H9 (cell line): ENCODE results near the gene AIF1L. TPM values are rescaled to one million over a fixed set of nuclear protein-coding genes. Genes with fewer than 3 reads are reported as not detected.
A peak's percentile ranks its signal among the peaks of the same experiment; 100 is the strongest.

Experiments used
- DNase-seq: peaks from one replicate; pipeline ENCODE4 v3.0.0-alpha.2; 2017
- H2AFZ ChIP-seq: one replicate; pipeline ENCODE4 v1.6.1; 2013; ENCODE audit warnings: mild to moderate bottlenecking, low read length, control low read depth, moderate library complexity
- H2AK5ac ChIP-seq: 2 replicates; pipeline ENCODE4 v1.6.1; 2013; ENCODE audit warnings: low read length, control low read depth, mixed read lengths; ENCODE audit not compliant: insufficient read length
- H2BK120ac ChIP-seq: one replicate; pipeline ENCODE4 v1.6.1; 2013; ENCODE audit warnings: low read depth, mild to moderate bottlenecking, low read length, control low read depth, inconsistent platforms; ENCODE audit not compliant: poor library complexity, severe bottlenecking
- H2BK12ac ChIP-seq: 2 replicates; pipeline ENCODE4 v1.6.1; 2013; ENCODE audit warnings: low read length, control low read depth, mixed read lengths, low read depth; ENCODE audit not compliant: insufficient read length
- H2BK15ac ChIP-seq: 2 replicates; pipeline ENCODE4 v1.6.1; 2013; ENCODE audit warnings: low read depth, low read length, control low read depth
- H2BK20ac ChIP-seq: one replicate; pipeline ENCODE4 v1.6.1; 2013; ENCODE audit warnings: low read depth, mild to moderate bottlenecking, low read length, control low read depth, inconsistent platforms; ENCODE audit not compliant: poor library complexity, severe bottlenecking
- H2BK5ac ChIP-seq: 2 replicates; pipeline ENCODE4 v1.6.1; 2013; ENCODE audit warnings: low read length, control low read depth, mixed read lengths; ENCODE audit not compliant: insufficient read length
- H3K14ac ChIP-seq: 2 replicates; pipeline ENCODE4 v1.6.1; 2013; ENCODE audit warnings: low read length, control low read depth; ENCODE audit not compliant: insufficient read depth
- H3K18ac ChIP-seq: 2 replicates; pipeline ENCODE4 v1.6.1; 2013; ENCODE audit warnings: low read depth, mild to moderate bottlenecking, mixed read lengths, low read length, control low read depth; ENCODE audit not compliant: insufficient read length
- H3K23ac ChIP-seq: 2 replicates; pipeline ENCODE4 v1.6.1; 2013; ENCODE audit warnings: low read length, control low read depth, mixed read lengths, low read depth; ENCODE audit not compliant: insufficient read length
- H3K23me2 ChIP-seq: 2 replicates; pipeline ENCODE4 v1.6.1; 2013; ENCODE audit warnings: low read depth, mild to moderate bottlenecking, mixed read lengths, low read length, control low read depth; ENCODE audit not compliant: insufficient read length, poor library complexity, severe bottlenecking
- H3K27ac ChIP-seq: 2 replicates; pipeline ENCODE4 v1.5.1; 2013; ENCODE audit warnings: low read length, control low read depth, mixed read lengths, low read depth; ENCODE audit not compliant: insufficient read length
- H3K27me3 ChIP-seq: 2 replicates; pipeline ENCODE4 v1.6.1; 2013; ENCODE audit warnings: low read length, control low read depth, inconsistent platforms; ENCODE audit not compliant: insufficient read depth
- H3K4ac ChIP-seq: 2 replicates; pipeline ENCODE4 v1.6.1; 2013; ENCODE audit warnings: low read depth, mild to moderate bottlenecking, control low read depth, inconsistent platforms, low read length, moderate library complexity
- H3K4me1 ChIP-seq: 2 replicates; pipeline ENCODE4 v1.6.1; 2013; ENCODE audit warnings: low read length, control low read depth, inconsistent platforms; ENCODE audit not compliant: insufficient read depth
- H3K4me2 ChIP-seq: 2 replicates; pipeline ENCODE4 v1.6.1; 2013; ENCODE audit warnings: low read length, control low read depth, mixed read lengths; ENCODE audit not compliant: insufficient read length, insufficient read depth
- H3K56ac ChIP-seq: 2 replicates; pipeline ENCODE4 v1.6.1; 2013; ENCODE audit warnings: low read depth, mild to moderate bottlenecking, mixed read lengths, low read length, control low read depth; ENCODE audit not compliant: insufficient read length
- H3K79me1 ChIP-seq: 2 replicates; pipeline ENCODE4 v1.6.1; 2013; ENCODE audit warnings: low read depth, mild to moderate bottlenecking, moderate library complexity, low read length, control low read depth, inconsistent platforms; ENCODE audit not compliant: insufficient read depth, poor library complexity, severe bottlenecking
- H3K79me2 ChIP-seq: 2 replicates; pipeline ENCODE4 v1.6.1; 2013; ENCODE audit warnings: low read length, control low read depth, inconsistent platforms; ENCODE audit not compliant: insufficient read depth
- H3K9ac ChIP-seq: 2 replicates; pipeline ENCODE4 v1.6.1; 2013; ENCODE audit warnings: low read length, control low read depth, mixed read lengths; ENCODE audit not compliant: insufficient read length; ENCODE audit errors: extremely low read depth
- H3K9me3 ChIP-seq: one replicate; pipeline ENCODE4 v1.6.1; 2013; ENCODE audit warnings: low read depth, low read length, inconsistent platforms; ENCODE audit not compliant: control insufficient read depth
- H3T11ph ChIP-seq: one replicate; pipeline ENCODE4 v1.6.1; 2013; ENCODE audit warnings: mild to moderate bottlenecking, low read length, control low read depth, inconsistent platforms
- H4K20me1 ChIP-seq: one replicate; pipeline ENCODE4 v1.6.1; 2013; ENCODE audit not compliant: control insufficient read depth, insufficient read length, insufficient read depth
- H4K5ac ChIP-seq: 2 replicates; pipeline ENCODE4 v1.6.1; 2013; ENCODE audit warnings: low read depth, mild to moderate bottlenecking, mixed read lengths, low read length, control low read depth; ENCODE audit not compliant: insufficient read length
- H4K8ac ChIP-seq: replicated peaks from 2 replicates; pipeline ENCODE4 v1.6.1; 2013; ENCODE audit warnings: low read length, control low read depth, mixed read lengths, low read depth; ENCODE audit not compliant: insufficient read length
- H4K91ac ChIP-seq: 2 replicates; pipeline ENCODE4 v1.6.1; 2013; ENCODE audit warnings: low read depth, mild to moderate bottlenecking, moderate library complexity, mixed read lengths, low read length, control low read depth; ENCODE audit not compliant: insufficient read length
- H3K27ac Mint-ChIP-seq, 3 experiments: 2 replicates in 2 of 3; 3 replicates in 1 of 3; pipeline ENCODE4 v1.8.0; 2020 to 2021; ENCODE audit warnings: mixed read lengths in 3 of 3, mild to moderate bottlenecking in 1 of 3, moderate library complexity in 1 of 3
- H3K27me3 Mint-ChIP-seq: 2 replicates; pipeline ENCODE4 v1.8.0; 2021; ENCODE audit warnings: low read depth, mild to moderate bottlenecking, moderate library complexity, mixed read lengths
- H3K36me3 Mint-ChIP-seq, 3 experiments: 2 replicates in 2 of 3; 3 replicates in 1 of 3; pipeline ENCODE4 v1.8.0; 2020 to 2021; ENCODE audit warnings: low read depth in 3 of 3, mixed read lengths in 3 of 3; ENCODE audit not compliant: insufficient read depth in 1 of 3
- H3K4me1 Mint-ChIP-seq, 2 experiments: 2 replicates each; pipeline ENCODE4 v1.8.0; 2020; ENCODE audit warnings: mixed read lengths in 2 of 2
- H3K4me3 Mint-ChIP-seq, 2 experiments: 2 replicates in 1 of 2; 3 replicates in 1 of 2; pipeline ENCODE4 v1.8.0; 2020 to 2021; ENCODE audit warnings: mild to moderate bottlenecking in 2 of 2, mixed read lengths in 2 of 2, moderate library complexity in 1 of 2
- H3K9me3 Mint-ChIP-seq, 2 experiments: 2 replicates in 1 of 2; 3 replicates in 1 of 2; pipeline ENCODE4 v1.8.0; 2020; ENCODE audit warnings: mild to moderate bottlenecking in 2 of 2, mixed read lengths in 2 of 2, moderate library complexity in 1 of 2
- CTCF ChIP-seq: fragments of 200-600 bp; sonication (generic); conservative IDR thresholded peaks from 3 replicates; pipeline ENCODE4 v1.8.0; 2021; ENCODE audit warnings: antibody characterized with exemption, mild to moderate bottlenecking
- WGBS: extraction: QIAGEN DNeasy Blood & Tissue Kit; methylation state at CpG from one replicate; pipeline ENCODE4 v1.1.7; 2013; ENCODE audit warnings: missing lambda C conversion rate, low lambda C conversion rate, mixed read lengths; ENCODE audit not compliant: insufficient read length; ENCODE audit errors: extremely low coverage; 5-methylcytosine and 5-hydroxymethylcytosine counted together
- total RNA-seq: library from RNA; stranded (reverse); gene quantifications from 2 replicates; pipeline ENCODE4 v1.2.1, GENCODE V29; 2021

The AIF1L gene
- total RNA-seq, 1 experiment from 2014 or later, result 122 TPM

- Mint-ChIP-seq H3K4me1 (peaks cover 41 to 47% of the 10 kb centered on the region in 2 experiments), H3K9me3 (no peaks in the 10 kb centered on the region; a peak in 1 of 5 replicates), H3K27ac (peak overlapping the region in 2 of 3 experiments; percentile 5 to 85; a peak in 1 of 7 replicates), H3K4me3 (peak overlapping the region; percentile 60 to 82), H3K36me3 (peaks cover 7 to 21% (median 17%) of the 10 kb centered on the region in 3 experiments; a peak in 6 of 7 replicates), H3K27me3 (peaks cover 23% of the 10 kb centered on the region)
- peaks cover 3% of the 10 kb centered on the region for H3K23me2 ChIP-seq
- TF ChIP-seq CTCF, result no peak; the same call in 2 of the 3 replicates
- H3K4me2 ChIP-seq, result peak overlapping the region; percentile 30
- no peak overlapping the region for H3K9ac ChIP-seq
- no peak overlapping the region for H4K8ac ChIP-seq
- no peak overlapping the region for H4K5ac ChIP-seq
- no peak overlapping the region for H3T11ph ChIP-seq
- no peak overlapping the region for H2BK15ac ChIP-seq
- H3K79me1 ChIP-seq, result no peaks in the 10 kb centered on the region
- no peak overlapping the region for H3K56ac ChIP-seq
- no peak overlapping the region for H3K14ac ChIP-seq
- no peak for DNase-seq
- H3K23ac ChIP-seq, result no peak overlapping the region
- H3K4me1 ChIP-seq, result peaks cover 14% of the 10 kb centered on the region; the same call in 1 of the 2 replicates
- no peak overlapping the region for H2AFZ ChIP-seq
- no peaks in the 10 kb centered on the region for H4K20me1 ChIP-seq
- H2AK5ac ChIP-seq, result no peak overlapping the region
- no peak overlapping the region for H2BK5ac ChIP-seq
- no peak overlapping the region for H3K18ac ChIP-seq
- H3K4ac ChIP-seq, result no peak overlapping the region
- no peak overlapping the region for H2BK20ac ChIP-seq
- no peaks in the 10 kb centered on the region; the same call in 1 of the 2 replicates for H3K79me2 ChIP-seq
- H4K91ac ChIP-seq, result no peak overlapping the region
- H3K9me3 ChIP-seq, result no peaks in the 10 kb centered on the region
- H2BK120ac ChIP-seq, result no peak overlapping the region
- H3K27ac ChIP-seq, result no peak overlapping the region
- no peaks in the 10 kb centered on the region for H3K27me3 ChIP-seq
- no peak overlapping the region for H2BK12ac ChIP-seq
- no CpG with 5 or more reads among the region's 16 CpGs for WGBS
Observed at GRCh38 chr9:131095666-131096268, 564 bp upstream of the AIF1L start.
